Measurements from ENCODE around the gene PHF12.
"Not testable (repeated sequence)": the region's sequence is repeated elsewhere in the genome, so short reads cannot be mapped to it uniquely, and the experiment has no call there.

DNA sequence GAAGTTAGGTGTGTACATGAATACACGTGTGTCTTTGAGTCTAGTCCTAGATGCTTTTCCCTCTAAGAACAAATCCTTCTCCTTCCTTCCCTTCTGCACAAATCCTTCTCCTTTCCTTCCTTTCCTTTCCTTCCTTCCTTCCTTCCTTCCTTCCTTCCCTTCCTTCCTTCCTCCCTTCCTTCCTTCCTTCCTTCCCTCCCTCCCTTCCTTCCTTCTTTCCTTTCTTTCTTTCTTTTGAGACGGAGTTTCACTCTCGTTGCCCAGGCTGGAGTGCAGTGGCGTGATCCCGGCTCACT lies 47.8 kb downstream of the PHF12 start:
- not testable (repeated sequence) for TF ChIP-seq EZH2 (IDR thresholded peaks at IDR 0.05; ENCODE audit: borderline replicate concordance, low read length)
- TF ChIP-seq, protein P1, sequence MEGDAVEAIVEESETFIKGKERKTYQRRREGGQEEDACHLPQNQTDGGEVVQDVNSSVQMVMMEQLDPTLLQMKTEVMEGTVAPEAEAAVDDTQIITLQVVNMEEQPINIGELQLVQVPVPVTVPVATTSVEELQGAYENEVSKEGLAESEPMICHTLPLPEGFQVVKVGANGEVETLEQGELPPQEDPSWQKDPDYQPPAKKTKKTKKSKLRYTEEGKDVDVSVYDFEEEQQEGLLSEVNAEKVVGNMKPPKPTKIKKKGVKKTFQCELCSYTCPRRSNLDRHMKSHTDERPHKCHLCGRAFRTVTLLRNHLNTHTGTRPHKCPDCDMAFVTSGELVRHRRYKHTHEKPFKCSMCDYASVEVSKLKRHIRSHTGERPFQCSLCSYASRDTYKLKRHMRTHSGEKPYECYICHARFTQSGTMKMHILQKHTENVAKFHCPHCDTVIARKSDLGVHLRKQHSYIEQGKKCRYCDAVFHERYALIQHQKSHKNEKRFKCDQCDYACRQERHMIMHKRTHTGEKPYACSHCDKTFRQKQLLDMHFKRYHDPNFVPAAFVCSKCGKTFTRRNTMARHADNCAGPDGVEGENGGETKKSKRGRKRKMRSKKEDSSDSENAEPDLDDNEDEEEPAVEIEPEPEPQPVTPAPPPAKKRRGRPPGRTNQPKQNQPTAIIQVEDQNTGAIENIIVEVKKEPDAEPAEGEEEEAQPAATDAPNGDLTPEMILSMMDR (IDR thresholded peaks at IDR 0.05; ENCODE audit: low read length): not testable (repeated sequence)
